Islet precursor cell (in vitro differentiated cells): ENCODE data around the gene ANKRD34A.

ENCODE experiments used
- DNase-seq: peaks from one replicate; pipeline ENCODE4 v3.0.0-alpha.2; 2018

ANKRD34A gene

DNA sequence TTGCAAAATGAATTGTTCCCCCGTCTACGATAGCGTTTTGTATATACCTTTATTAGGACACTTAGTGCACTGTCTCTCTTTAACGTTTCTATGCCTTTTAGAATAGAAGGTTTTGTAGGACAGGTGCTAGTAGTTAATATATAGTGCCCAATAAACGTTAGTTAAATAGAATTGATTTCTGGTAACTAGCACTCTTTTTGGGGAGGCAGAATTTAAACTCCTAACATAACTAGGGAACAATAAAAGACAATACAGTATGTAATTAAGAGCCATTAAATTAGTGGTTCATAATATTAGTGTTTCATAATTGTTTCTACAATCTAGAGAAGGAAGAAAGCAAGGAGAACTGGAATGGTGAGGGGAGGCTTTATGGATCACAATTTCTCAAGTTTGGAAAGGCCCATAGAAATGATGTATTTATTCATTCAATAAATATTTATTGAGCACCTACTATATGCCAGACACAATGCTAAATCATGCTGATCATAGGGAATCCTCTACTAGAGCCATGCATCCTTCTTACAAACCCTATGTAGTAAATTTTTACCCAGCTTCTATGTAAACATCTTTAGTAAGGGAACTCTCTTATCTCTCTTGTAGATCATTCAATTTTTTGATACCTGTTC lies 857 bp upstream of the ANKRD34A start:
- no peak for DNase-seq

DNA sequence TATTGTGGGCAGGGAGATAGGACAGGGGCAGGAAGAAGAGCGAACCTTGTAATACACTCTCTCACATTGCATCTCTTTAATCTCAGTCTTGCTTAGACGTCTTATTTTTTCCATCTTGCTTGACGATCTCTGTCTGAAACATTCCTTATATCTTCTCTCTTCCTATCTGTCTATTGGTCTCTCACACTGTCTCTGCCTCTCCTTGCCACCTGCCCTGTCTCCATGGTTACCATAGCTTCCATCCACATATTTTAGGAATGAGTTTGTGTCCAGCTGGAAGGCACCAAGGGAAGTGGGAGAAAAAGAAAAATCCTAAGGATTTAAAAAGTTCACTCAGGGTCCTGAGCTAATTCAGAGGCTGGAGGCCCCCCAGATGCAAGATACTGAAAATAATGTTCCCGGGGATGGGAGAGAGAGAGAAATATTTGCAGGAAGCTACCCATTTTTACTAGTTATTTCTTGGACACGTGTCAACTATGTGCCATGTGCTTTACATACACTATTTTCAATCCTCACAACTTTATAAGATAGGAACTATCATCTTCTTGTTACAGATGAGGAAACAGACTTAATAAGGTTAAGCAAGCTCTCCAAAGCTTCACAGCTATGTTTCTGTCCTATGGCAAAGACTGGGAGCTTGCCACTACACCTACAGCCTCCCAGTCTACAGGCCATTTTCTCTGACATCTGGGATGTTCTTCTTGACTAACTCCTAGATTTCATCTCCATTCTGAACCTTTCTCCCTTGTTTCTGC lies 933 bp downstream of the ANKRD34A start:
- DNase-seq, result no peak

DNA sequence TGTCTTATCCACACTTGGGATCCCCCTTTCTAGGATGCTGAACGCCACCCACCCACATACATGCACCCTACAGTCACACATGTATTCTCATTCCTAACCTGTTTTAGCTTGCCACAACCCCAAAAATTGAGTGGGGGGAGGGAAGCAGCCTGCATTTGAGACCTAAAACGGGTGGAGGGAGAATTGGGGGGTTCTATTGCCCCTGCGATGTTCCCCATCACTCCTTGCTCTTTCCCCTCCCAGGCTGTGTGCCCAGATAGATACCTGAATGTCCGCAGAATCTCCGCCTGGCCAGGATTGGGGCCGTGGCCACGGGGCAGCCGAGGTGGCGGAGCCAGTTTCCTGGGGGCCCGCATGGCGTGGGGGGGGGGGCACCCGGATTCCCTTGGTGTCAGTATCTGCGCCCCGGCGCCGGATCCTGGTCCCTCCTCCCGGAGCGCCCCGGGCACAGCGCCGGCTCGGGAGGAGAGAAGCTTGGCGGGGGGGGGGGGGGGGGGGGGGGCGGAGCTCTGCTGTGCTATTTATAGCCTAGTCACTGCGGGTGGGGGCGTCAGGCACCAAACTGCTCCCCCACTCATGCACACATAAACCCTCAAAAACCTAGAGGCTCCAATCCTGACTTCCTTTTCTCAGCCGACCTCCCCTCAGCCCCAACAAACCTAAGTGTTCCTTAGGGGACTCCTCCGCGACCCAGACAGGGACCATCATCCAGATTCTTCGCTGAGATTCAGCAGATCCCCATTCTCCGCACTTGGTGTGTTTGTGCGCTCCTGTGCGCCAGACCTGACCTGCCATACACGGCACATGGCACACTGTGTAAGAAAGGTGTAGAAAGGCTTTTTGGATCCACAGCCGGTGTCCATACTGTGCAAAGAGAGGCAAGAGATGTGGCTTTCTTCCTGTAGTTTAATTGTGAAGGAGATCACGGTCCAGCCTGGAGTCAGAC lies 1.9 kb downstream of the ANKRD34A start:
- DNase-seq, result no peak

DNA sequence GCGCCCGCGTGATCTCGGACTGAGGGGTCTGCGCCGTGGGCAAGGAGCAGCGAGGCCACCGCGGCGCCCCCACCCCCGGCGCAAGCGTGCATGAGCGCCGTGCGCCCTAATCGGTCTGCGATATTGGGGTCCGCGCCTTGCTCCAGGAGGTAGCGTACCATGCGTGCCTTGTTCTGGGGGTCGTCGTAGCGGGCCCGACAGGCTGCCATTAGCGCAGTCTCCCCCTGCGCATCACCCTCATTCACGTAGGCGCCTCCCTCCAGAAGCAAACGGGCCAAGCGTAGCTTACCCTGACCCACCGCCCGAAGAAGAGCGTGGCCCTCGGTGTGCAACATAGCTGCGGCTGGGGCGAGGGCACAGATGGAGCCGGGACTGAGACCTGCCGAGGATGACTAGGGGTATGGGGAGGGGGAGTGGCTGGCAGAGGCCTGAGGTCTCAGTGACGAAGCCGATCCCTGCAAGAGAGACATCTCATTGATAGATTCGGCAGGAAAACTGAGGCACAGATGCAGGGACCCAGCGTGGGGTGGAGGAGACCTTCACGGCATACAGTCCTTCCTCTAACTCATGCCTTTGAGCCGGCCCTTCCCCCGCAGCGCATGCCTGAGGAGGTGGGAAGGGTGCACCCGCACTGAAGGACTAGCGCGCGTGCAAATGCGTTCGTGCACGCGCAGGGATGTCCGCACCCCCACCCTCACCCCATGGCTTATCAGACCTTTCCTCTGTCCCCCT lies 2.8 kb downstream of the ANKRD34A start:
- DNase-seq, result no peak

DNA sequence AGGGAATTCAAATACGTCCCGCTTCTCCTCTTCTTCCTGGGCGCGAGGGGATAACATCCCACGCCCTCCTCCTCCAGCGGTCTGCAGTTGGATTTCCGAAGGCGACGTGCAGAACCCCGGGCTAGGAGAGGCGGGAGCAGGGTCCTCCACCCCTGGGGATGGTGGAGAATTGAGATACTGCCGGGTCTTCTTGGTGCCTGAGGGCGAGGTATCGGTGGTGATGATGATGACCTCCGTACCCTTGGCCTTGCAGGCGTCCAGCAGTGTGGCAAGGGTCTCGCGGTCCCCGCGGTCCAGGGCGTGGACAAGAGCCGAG lies 3.3 kb downstream of the ANKRD34A start:
- DNase-seq, result no peak

DNA sequence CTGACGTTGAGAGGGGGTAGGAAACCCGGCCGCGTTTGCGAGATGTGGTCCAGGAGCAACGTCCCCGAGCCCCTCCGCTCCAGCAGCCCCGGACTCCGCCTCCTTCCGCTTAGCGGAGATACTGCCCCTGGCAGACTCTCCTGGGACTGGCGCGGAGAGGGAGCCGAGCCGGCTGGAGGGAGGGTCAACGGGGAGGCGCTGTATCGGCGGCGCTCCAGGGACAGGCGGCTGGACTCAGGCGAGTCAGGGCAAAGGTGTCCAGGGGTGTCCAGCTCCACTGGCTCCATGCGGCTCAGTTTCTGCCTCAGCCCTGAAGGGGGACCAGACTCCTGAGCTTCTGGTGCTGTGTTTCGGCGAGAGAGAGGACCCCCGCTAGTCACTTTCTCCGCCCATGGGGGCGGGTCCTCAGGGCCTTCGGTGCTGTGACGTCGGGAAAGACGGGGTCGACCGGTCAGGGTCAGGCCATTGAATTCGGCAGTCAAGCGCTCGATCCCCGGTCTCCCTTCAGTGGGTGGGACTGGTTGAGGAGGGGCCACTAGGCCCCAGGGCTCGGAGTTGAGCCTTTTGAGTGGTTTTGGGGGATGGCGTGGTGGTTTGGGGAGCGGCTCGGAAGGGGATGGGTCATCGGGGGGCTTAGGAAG lies 3.8 kb downstream of the ANKRD34A start:
- peak; percentile 93 for DNase-seq

DNA sequence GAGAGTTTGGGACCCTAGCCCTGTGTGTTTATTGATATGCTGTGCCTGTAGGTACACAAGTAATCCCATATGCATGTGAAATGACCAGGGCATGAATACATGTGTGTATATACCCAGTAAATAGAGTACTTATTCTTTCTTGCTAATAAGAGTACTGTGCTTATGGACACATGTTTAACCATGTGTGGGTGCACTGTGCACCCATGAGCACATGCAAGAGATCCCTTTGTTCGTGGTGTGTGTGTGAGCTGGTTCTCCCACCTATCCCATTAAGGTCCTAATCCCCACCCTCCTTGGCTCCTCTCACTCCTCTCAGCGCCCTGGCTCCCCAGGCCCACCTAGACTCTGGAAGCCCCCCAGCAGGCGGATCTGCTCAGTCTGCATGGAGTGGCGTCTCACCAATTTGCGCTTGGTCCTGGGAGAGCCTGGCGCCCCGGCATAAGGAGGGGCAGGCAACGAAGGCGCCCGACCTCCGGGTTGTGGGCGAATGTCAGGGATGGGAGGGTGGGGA lies 4.4 kb downstream of the ANKRD34A start:
- DNase-seq, result no peak

DNA sequence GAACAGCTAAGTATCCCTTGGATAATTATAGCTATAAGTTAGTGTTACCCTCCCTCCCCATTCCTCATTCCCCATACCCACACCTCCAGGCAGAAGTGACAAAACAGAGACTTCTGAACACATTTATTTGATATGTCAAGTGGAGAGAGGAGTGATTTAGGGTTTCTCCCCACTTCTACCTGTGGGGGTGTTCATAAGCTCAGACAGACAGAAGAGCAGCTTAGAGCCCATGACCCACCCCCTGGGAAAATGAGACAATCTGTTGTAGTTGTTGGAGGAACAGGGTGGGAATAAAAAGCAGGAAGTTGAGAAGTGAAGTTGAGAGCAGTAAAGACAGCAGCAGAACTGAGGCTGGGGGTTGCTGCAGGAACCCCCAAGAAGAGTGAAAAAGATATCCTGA lies 5.0 kb downstream of the ANKRD34A start:
- DNase-seq, result no peak

DNA sequence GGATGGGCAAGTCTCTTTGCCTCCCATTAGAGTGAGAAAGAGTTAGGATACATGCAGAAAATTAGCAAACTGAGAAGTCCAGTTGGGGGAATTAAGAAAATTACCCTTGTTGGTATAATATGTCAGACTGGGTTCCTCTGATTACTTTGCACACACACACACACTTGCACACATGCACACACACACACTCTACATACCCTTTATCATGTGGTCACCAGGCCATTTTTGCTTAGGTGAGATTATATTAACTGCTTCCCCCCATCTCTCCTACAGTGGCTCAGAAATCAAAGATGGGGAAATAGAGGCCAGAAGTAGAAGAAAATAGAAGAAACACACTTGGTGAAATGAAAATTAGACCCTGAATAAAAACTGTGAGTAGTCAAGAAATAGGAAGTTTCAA lies 5.6 kb downstream of the ANKRD34A start:
- DNase-seq, result no peak

DNA sequence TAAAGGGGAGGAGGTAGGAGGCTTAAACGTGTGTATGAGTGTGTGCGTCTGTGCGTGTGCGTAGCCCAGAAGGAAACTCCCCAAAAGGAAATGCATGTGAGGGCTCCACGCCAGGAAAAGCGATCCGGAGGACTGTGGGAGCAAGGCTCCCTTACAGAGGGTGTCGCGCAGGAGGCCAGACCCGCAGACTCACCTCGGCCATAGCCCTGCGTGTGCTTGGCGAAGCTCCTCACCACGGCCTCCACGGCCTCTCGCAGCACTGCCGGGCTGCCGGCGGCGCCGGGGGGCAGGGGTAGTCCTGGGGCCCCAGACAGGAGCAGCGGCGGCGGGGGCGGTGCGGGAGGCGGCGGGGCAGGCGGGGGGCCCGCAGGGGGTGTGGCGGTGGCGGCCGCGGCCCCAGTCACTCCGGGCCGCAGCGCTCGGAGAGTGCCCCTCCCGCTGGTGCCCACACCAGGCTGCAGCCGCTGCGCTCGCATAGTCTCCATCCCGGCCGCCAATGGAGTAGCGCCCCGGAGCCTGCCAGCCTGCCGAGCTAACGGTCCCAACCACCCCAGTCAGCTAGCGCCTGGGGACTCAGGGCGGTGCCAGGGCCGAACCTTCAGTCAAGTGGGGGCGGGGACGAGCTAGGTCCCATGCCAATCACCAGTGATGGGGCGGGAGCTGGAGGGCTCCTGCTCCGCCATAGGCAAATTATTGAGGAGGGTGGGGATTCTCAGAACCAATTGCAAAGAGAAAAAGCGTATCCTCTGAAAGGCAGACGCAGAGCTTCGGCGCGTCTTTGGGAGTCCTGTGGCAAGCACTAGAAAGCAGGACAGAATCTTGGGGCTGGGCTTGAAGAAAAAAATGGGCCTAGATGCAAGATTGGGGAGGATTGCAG lies 6.7 kb downstream of the ANKRD34A start, which contains the start of gene LIX1L:
LIX1L (minus strand) TSS at position 575 of the 877 bp plus-strand sequence; CDS start at position 485, 90 bp downstream.
- DNase-seq, result peak; percentile 98

DNA sequence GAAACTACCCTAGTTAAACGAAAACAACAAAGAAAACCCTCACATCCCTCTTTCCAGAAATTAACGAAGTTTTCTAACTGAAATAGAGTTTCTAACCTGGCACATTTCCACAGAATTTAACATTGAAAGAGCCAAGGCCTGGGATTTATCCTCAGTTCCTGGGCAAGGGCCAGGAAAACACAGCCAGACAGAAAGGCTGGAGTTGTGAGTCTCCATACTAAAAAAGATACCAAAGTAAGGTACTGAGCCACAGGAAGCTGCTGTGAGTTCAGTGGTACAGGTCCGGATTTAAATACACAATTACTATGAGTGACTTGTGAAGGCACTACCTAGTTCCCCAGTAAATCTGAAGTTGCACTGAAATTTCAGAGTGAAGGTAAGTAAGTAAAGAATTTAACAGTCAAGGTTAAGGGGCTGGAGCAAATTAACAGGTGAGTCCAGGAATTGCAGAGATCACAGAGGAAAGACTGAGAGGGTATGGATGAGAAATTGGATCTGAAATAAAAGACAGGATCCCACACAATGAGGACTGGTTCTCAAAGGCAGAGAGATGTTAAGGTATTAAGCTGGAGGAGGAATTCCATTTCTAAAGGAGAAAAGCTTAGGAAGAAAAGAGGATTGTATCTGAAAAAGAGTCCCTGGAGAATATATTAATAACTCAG lies 7.5 kb downstream of the ANKRD34A start:
- no peak for DNase-seq

DNA sequence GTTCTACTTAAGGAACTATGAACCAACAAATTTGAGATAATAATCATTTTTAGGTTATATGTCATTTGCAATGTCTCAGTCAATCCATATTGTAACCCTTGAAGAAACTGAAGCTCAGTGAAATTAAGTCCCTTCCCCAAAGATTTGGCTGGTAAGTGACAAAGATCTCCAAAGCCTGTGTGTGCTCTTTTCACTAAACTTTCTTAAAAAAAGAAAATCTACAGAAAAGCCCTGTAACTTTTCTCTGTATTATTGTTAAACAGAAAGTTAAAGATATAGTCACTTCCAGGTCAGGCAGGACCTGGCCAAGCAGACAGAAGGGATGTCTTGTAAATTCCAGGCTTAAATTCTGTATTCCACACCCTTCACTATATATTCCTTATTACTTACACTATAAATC lies 8.0 kb downstream of the ANKRD34A start:
- no peak for DNase-seq

DNA sequence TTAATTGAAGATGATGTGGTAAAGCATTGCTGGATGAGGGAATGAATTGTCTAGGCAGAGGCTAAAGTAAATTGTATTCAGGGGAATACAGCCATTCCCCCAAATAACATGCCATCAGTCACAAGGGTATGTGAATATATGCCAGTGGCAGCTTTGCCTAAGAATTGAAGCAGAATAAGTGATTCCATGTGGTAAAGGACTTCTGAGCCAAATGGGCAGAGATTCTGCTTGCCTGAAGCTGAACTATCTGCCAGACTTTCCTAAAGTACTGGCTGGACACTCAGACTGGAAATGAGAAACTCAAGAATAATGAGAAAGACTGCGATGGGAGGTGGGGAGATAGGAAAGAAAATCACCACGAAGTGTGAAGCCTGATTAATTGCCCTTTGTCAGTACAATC lies 8.9 kb downstream of the ANKRD34A start:
- no peak for DNase-seq

DNA sequence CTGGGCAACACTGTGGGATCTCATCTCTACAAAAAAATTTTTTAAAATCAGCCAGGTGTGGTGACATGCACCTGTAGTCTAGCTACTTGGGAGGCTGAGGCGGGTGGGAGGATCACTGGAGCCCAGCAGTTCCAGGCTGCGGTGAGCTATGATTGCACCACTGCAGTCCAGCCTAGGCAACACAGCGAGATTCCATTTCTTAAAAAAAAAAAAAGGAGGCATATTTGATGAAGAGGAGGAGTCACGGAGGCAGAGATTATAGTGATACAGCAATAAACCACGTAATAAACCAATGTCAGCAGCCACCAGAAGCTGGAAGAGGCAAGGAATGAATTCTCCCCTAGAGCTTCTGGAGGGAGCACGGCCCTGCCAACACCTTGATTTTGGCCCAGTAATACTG lies 10.5 kb downstream of the ANKRD34A start:
- DNase-seq, result no peak

DNA sequence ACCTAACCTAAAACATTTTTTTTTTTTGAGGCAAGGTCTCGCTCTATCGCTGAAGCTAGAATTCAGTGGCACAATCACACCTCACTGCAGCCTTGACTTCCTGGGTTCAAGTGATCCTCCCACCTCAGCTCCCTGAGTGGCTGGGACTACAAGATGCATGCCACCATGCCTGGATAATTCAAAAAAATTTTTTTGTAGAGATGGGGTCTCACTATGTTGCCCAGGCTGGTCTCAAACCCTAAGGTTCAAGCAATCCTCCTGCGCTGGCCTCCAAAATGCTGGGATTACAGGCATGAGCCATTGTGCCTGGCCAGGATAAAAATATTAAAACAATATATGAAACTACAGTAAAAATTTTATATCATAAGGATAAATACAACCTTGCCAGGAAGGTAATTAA lies 11.5 kb downstream of the ANKRD34A start:
- no peak for DNase-seq

DNA sequence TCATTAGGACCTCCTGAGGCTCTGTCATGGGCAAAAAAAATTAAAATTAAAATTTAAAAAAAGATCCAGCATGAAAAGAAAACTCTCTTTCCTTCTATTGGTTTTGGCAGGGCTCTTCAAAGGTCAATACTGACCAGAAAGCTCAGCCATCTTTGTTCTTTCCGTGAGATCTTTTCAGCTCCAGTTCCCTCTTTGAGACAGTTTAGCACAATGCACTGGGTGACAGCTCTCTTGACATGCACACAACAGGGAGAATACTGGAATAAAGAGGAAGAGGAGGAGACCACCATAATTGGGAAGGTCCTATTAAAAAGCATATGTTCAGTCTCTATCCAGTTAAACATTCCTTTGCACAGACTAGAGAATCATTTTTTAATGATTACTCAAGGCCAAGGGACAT lies 12.8 kb downstream of the ANKRD34A start:
- DNase-seq, result no peak

DNA sequence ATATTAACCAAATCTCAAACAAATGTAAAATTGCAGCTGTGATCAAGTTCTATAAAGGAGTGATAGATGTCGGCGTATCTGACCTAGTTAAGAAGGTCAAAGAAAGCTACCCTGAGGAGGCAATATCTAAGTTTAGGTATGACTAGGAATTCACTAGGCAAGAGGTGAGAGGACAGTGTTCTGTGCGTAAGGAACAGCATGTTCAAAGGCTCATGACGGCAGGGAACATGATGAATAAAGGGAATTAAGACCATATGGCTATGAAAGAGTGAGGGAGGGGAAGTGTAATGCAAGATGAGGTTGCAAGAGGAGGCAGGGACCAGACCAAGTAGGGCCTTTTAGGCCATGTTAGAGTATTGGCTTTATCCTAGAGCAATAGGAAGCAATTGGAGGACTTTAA lies 15.2 kb downstream of the ANKRD34A start:
- no peak for DNase-seq

DNA sequence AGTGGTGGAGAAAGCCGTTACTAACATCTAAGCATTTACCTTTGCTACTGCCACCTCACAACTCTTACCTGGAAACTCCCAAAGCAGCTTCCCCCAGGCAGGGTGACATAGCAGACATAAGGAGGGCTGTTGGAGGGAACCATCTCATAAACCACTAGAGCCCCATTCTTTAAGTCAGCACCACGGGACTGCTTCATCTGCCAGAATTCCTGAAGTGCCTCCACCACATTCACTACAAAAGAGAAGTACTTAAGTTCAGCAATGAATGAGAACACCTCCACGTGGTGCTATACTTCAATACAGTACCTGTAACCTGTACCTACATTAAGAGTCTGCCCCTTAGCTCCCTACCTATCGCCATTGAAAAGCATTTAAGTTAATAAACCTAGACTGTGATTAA lies 16.8 kb downstream of the ANKRD34A start:
- no peak for DNase-seq

DNA sequence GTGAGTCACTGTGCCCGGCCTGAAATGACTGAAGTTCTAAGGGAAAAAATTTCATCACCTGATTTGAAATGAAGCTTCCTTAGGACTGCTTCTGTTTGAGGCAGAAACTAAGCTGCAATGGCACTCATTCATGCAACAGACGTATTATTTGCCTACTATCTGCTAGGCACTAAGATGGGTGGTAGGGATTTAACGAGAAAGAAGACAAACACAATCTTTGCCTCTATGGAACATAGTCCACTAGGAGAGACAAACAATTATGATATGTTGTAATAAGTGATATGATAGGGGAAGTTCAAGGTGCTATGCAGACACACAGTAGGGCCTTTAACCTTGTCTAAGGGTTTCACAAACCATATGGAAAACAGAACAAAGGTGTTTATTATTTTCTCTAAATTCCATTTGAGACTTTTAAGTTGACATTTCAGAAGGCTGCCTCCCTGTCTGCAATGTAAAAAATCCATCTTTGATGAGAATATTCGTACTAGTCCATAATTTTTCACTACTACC lies 17.8 kb downstream of the ANKRD34A start:
- no peak for DNase-seq

DNA sequence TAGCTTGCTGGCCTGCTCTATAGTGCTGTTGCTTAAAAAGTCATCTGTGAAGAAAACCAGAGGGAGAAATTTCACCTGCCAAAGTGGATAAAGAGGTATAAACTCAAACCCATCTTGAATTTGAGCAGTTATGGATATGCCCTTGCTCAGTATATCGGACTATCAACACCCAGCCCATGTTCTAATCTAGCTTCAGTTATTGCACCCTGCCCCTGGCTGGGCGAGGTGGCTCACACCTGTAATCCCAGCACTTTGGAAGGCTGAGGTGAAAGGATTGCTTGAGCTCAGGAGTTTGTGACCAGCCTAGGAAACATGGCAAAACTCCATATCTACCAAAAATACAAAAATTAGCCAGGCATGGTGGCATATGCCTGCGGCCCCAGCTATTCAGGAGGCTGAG lies 19.8 kb downstream of the ANKRD34A start:
- DNase-seq, result no peak
